Measurements from ENCODE around the gene AVPR2.

The AVPR2 gene

GRCh38 chrX:153906126-153906917 lies 1.8 kb downstream of the AVPR2 start:
- no peak overlapping the region for H3K4me3 ChIP-seq (ENCODE audit: control insufficient read depth, low read depth, low read length)
- no peak for TF ChIP-seq CTCF (IDR thresholded peaks at IDR 0.05; ENCODE audit: control insufficient read depth, insufficient read depth, low read depth, low read length, missing control alignments)
- no peak for DNase-seq (ENCODE audit: low read depth)

GRCh38 chrX:153907456-153907855 lies 3.0 kb downstream of the AVPR2 start:
- no peak overlapping the region for H3K4me3 ChIP-seq (ENCODE audit: control insufficient read depth, low read depth, low read length)
- TF ChIP-seq CTCF (IDR thresholded peaks at IDR 0.05; ENCODE audit: control insufficient read depth, insufficient read depth, low read depth, low read length, missing control alignments): no peak
- DNase-seq (ENCODE audit: low read depth): no peak

GRCh38 chrX:153908219-153908860 lies 3.9 kb downstream of the AVPR2 start:
- no peak for DNase-seq (ENCODE audit: low read depth)
- TF ChIP-seq CTCF (IDR thresholded peaks at IDR 0.05; ENCODE audit: control insufficient read depth, insufficient read depth, low read depth, low read length, missing control alignments): no peak
- H3K4me3 ChIP-seq (ENCODE audit: control insufficient read depth, low read depth, low read length): no peak overlapping the region

- H3K4me3 ChIP-seq (ENCODE audit: control insufficient read depth, low read depth, low read length): no peak overlapping the region
- no peak for TF ChIP-seq CTCF (IDR thresholded peaks at IDR 0.05; ENCODE audit: control insufficient read depth, insufficient read depth, low read depth, low read length, missing control alignments)
- DNase-seq (ENCODE audit: low read depth): no peak
Observed at GRCh38 chrX:153909024-153909979, 4.8 kb downstream of the AVPR2 start.

- no peak for TF ChIP-seq CTCF (IDR thresholded peaks at IDR 0.05; ENCODE audit: control insufficient read depth, insufficient read depth, low read depth, low read length, missing control alignments)
Observed at GRCh38 chrX:153909980-153910360, 5.5 kb downstream of the AVPR2 start.

GRCh38 chrX:153910446-153910845 lies 6.0 kb downstream of the AVPR2 start:
- H3K4me3 ChIP-seq (ENCODE audit: control insufficient read depth, low read depth, low read length): no peak overlapping the region
- no peak for DNase-seq (ENCODE audit: low read depth)
- no peak for TF ChIP-seq CTCF (IDR thresholded peaks at IDR 0.05; ENCODE audit: control insufficient read depth, insufficient read depth, low read depth, low read length, missing control alignments)

More at GRCh38 chrX:153909980-153910360, 5.5 kb downstream of the AVPR2 start:
- no peak for DNase-seq (ENCODE audit: low read depth)
- H3K4me3 ChIP-seq (ENCODE audit: control insufficient read depth, low read depth, low read length): no peak overlapping the region
